Caco-2 (cell line): ENCODE data around the gene PPP4R2. TPM values are rescaled to one million over a fixed set of nuclear protein-coding genes. Genes with fewer than 3 reads are reported as not detected.

Experiments
- BruUV-seq: library from RNA; stranded (reverse); fragments of 400-500 nt; replicated peaks from 2 replicates; lab custom pipeline; 2021; lab: Mats Ljungman, UMichigan
- CTCF ChIA-PET: fragments of 300-600 bp; sonication (Branson Sonifier 250); formaldehyde crosslinking; loops from one replicate; lab custom pipeline; 2022; ENCODE audit warnings: antibody characterized with exemption; lab: Charles Lee
- POLR2A ChIA-PET: fragments of 300-600 bp; sonication (Branson Sonifier 250); formaldehyde crosslinking; loops from one replicate; lab custom pipeline; 2022; ENCODE audit warnings: antibody characterized with exemption; lab: Charles Lee
- DNase-seq, 2 experiments: peaks; one replicate each; pipeline versions ENCODE4 v3.0.0 to v3.0.0-alpha.2; 2020 to 2022
- H3K27me3 ChIP-seq: replicated peaks from 2 replicates; pipeline ENCODE4 v1.6.0; 2011; ENCODE audit warnings: low read length; ENCODE audit not compliant: control insufficient read depth, insufficient read depth
- H3K36me3 ChIP-seq: 2 replicates; pipeline ENCODE4 v1.5.1; 2011; ENCODE audit warnings: low read length; ENCODE audit not compliant: control insufficient read depth, insufficient read depth
- H3K4me1 ChIP-seq: fragments of 250-450 bp; sonication (Bioruptor Pico); 2 replicates; pipeline ENCODE4 v1.5.1; 2020; ENCODE audit warnings: mild to moderate bottlenecking
- H3K4me3 ChIP-seq: 2 replicates; pipeline ENCODE4 v1.5.1; 2011; ENCODE audit warnings: low read depth, mild to moderate bottlenecking, control low read depth, low read length
- H3K9me3 ChIP-seq: fragments of 250-450 bp; sonication (Bioruptor Pico); 2 replicates; pipeline ENCODE4 v1.5.1; 2020; ENCODE audit warnings: mild to moderate bottlenecking, moderate library complexity
- H3K27ac Mint-ChIP-seq: one replicate; pipeline ENCODE4 v1.8.0; 2022; ENCODE audit warnings: mixed read lengths; ENCODE audit not compliant: unreplicated experiment
- H3K27me3 Mint-ChIP-seq: one replicate; pipeline ENCODE4 v1.8.0; 2022; ENCODE audit warnings: mixed read lengths; ENCODE audit not compliant: insufficient read depth, unreplicated experiment
- H3K36me3 Mint-ChIP-seq: one replicate; pipeline ENCODE4 v1.8.0; 2022; ENCODE audit warnings: mild to moderate bottlenecking, mixed read lengths; ENCODE audit not compliant: insufficient read depth, unreplicated experiment
- H3K4me1 Mint-ChIP-seq: one replicate; pipeline ENCODE4 v1.8.0; 2022; ENCODE audit warnings: low read depth, mixed read lengths; ENCODE audit not compliant: unreplicated experiment
- H3K4me3 Mint-ChIP-seq: one replicate; pipeline ENCODE4 v1.8.0; 2022; ENCODE audit warnings: mild to moderate bottlenecking, moderate library complexity, mixed read lengths; ENCODE audit not compliant: unreplicated experiment
- H3K9me3 Mint-ChIP-seq: one replicate; pipeline ENCODE4 v1.8.0; 2022; ENCODE audit warnings: mixed read lengths; ENCODE audit not compliant: unreplicated experiment
- CTCF ChIP-seq, 2 experiments: fragments of 200-600 bp in 1 of 2; IDR thresholded peaks; 1 replicate in 1 of 2; 2 replicates in 1 of 2; pipeline versions ENCODE4 v1.5.1 to v1.8.0; 2011 to 2022; ENCODE audit warnings: antibody characterized with exemption in 1 of 2, control low read depth in 1 of 2, inconsistent platforms in 1 of 2, low read depth in 1 of 2, low read length in 1 of 2, mild to moderate bottlenecking in 1 of 2, moderate library complexity in 1 of 2; ENCODE audit not compliant: insufficient read depth in 1 of 2, severe bottlenecking in 1 of 2, unreplicated experiment in 1 of 2
- intact Hi-C: fragments of 100-400 bp; cut with micrococcal nuclease; formaldehyde crosslinking; loops from one replicate; pipeline ENCODE4 v1.10.0; 2022; ENCODE audit not compliant: unreplicated experiment
- total RNA-seq: library from RNA; stranded (reverse); gene quantifications from 2 replicates; pipeline ENCODE4 v1.2.3, GENCODE V29; 2022

PPP4R2 gene
- total RNA-seq, 1 experiment from 2014 or later = 91.3 TPM

- no peak for DNase-seq
- POLR2A ChIA-PET = no interaction called here
- H3K4me1 Mint-ChIP-seq = peaks cover 26% of the 10 kb centered on the region
Measured at GRCh38 chr3:72949016-72949415, 47.6 kb upstream of the PPP4R2 start.

GRCh38 chr3:72950372-72950771, 46.2 kb upstream of the PPP4R2 start:
- Mint-ChIP-seq H3K4me3 (no peak overlapping the region), H3K4me1 (peaks cover 26% of the 10 kb centered on the region), H3K27ac (no peak overlapping the region), H3K9me3 (no peaks in the 10 kb centered on the region), H3K27me3 (no peaks in the 10 kb centered on the region), H3K36me3 (peaks cover 5% of the 10 kb centered on the region)
- no peak for DNase-seq
- H3K9me3 ChIP-seq = no peaks in the 10 kb centered on the region
- no peak for TF ChIP-seq CTCF (IDR thresholded peaks at IDR 0.05; ENCODE audit: insufficient read depth in 1 of 2, low read depth in 1 of 2, low read length in 1 of 2, severe bottlenecking in 1 of 2, unreplicated experiment in 1 of 2)
- intact Hi-C loops = no loop called here
- CTCF ChIA-PET = no interaction called here
- no peak overlapping the region for H3K4me3 ChIP-seq
- no TSS peak for BruUV-seq
- H3K4me1 ChIP-seq = peaks cover 35% of the 10 kb centered on the region
- H3K27me3 ChIP-seq = no peaks in the 10 kb centered on the region
- no peaks in the 10 kb centered on the region for H3K36me3 ChIP-seq
- POLR2A ChIA-PET = interaction anchor here (0.6 kb wide), 1 partner anchor 211 kb away, joined by 9 read pairs; no protein-coding TSS in a partner anchor

More at GRCh38 chr3:72949016-72949415, 47.6 kb upstream of the PPP4R2 start:
- Histone ChIP-seq H3K9me3 (no peaks in the 10 kb centered on the region), H3K36me3 (no peaks in the 10 kb centered on the region), H3K27me3 (no peaks in the 10 kb centered on the region), H3K4me3 (no peak overlapping the region), H3K4me1 (peaks cover 27% of the 10 kb centered on the region)
- intact Hi-C loops = no loop called here
- Mint-ChIP-seq H3K4me3 (no peak overlapping the region), H3K9me3 (no peaks in the 10 kb centered on the region), H3K27ac (no peak overlapping the region), H3K27me3 (no peaks in the 10 kb centered on the region), H3K36me3 (peaks cover 5% of the 10 kb centered on the region)
- no TSS peak for BruUV-seq
- TF ChIP-seq CTCF (IDR thresholded peaks at IDR 0.05; ENCODE audit: insufficient read depth in 1 of 2, low read depth in 1 of 2, low read length in 1 of 2, severe bottlenecking in 1 of 2, unreplicated experiment in 1 of 2) = no peak
- CTCF ChIA-PET = no interaction called here

GRCh38 chr3:72950801-72951200, 45.8 kb upstream of the PPP4R2 start:
- ChIA-PET POLR2A (no interaction called here), CTCF (no interaction called here)
- Mint-ChIP-seq H3K4me3 (no peak overlapping the region), H3K27ac (no peak overlapping the region), H3K4me1 (peaks cover 23% of the 10 kb centered on the region), H3K9me3 (no peaks in the 10 kb centered on the region), H3K36me3 (peaks cover 5% of the 10 kb centered on the region), H3K27me3 (no peaks in the 10 kb centered on the region)
- H3K9me3 ChIP-seq = no peaks in the 10 kb centered on the region
- no peak overlapping the region for H3K4me3 ChIP-seq
- TF ChIP-seq CTCF (IDR thresholded peaks at IDR 0.05; ENCODE audit: insufficient read depth in 1 of 2, low read depth in 1 of 2, low read length in 1 of 2, severe bottlenecking in 1 of 2, unreplicated experiment in 1 of 2) = no peak
- intact Hi-C loops = no loop called here
- peaks cover 39% of the 10 kb centered on the region for H3K4me1 ChIP-seq
- H3K27me3 ChIP-seq = no peaks in the 10 kb centered on the region
- H3K36me3 ChIP-seq = no peaks in the 10 kb centered on the region
- no peak for DNase-seq
- BruUV-seq = no TSS peak
